HEK293T (cell line): ENCODE data around the gene VSTM2L.

Source experiments
- CTCF ChIA-PET: fragments of 350-600 bp; formaldehyde crosslinking; extraction: SDS; loops from one replicate; lab custom pipeline; 2021; ENCODE audit warnings: antibody characterized with exemption, inconsistent platforms; lab: Yijun Ruan, JAX
- POLR2A ChIA-PET: fragments of 350-600 bp; formaldehyde crosslinking; extraction: SDS; loops from one replicate; lab custom pipeline; 2020; ENCODE audit warnings: antibody characterized with exemption, inconsistent platforms; lab: Yijun Ruan, JAX
- DNase-seq: peaks from one replicate; pipeline ENCODE4 v3.0.0; 2012; ENCODE audit warnings: mixed read lengths; ENCODE audit errors: extremely low spot score
- ARNT ChIP-seq: fragments of 450-650 bp; IDR thresholded peaks from 2 replicates; pipeline ENCODE4 v1.6.1; 2017; ENCODE audit warnings: mild to moderate bottlenecking
- BHLHE40 ChIP-seq: fragments of 450-650 bp; IDR thresholded peaks from 2 replicates; pipeline ENCODE4 v1.6.1; 2016; ENCODE audit warnings: mild to moderate bottlenecking, moderate library complexity, borderline replicate concordance
- CTBP1 ChIP-seq: fragments of 450-650 bp; IDR thresholded peaks from 2 replicates; pipeline ENCODE4 v1.6.1; 2016; ENCODE audit warnings: borderline replicate concordance
- ELF4 ChIP-seq: fragments of 450-650 bp; IDR thresholded peaks from 2 replicates; pipeline ENCODE4 v1.6.1; 2017; ENCODE audit warnings: antibody characterized with exemption
- FOXA1 ChIP-seq: fragments of 450-650 bp; IDR thresholded peaks from 2 replicates; pipeline ENCODE4 v1.6.1; 2016; ENCODE audit warnings: mild to moderate bottlenecking
- FOXK2 ChIP-seq: fragments of 450-650 bp; IDR thresholded peaks from 2 replicates; pipeline ENCODE4 v1.6.1; 2016; ENCODE audit warnings: mild to moderate bottlenecking
- FOXM1 ChIP-seq: fragments of 450-650 bp; IDR thresholded peaks from 2 replicates; pipeline ENCODE4 v1.6.1; 2017; ENCODE audit warnings: mild to moderate bottlenecking, borderline replicate concordance
- HDGF ChIP-seq: fragments of 450-650 bp; IDR thresholded peaks from 2 replicates; pipeline ENCODE4 v1.6.1; 2017; ENCODE audit warnings: antibody characterized with exemption, borderline replicate concordance
- L3MBTL2 ChIP-seq: fragments of 450-650 bp; conservative IDR thresholded peaks from 2 replicates; pipeline ENCODE4 v1.6.1; 2016; ENCODE audit warnings: mild to moderate bottlenecking
- LEF1 ChIP-seq: fragments of 450-650 bp; IDR thresholded peaks from 2 replicates; pipeline ENCODE4 v1.6.1; 2017; ENCODE audit warnings: mild to moderate bottlenecking, borderline replicate concordance
- NFRKB ChIP-seq: fragments of 450-650 bp; IDR thresholded peaks from 2 replicates; pipeline ENCODE4 v1.6.1; 2016; ENCODE audit warnings: mild to moderate bottlenecking, moderate library complexity
- PKNOX1 ChIP-seq: fragments of 450-650 bp; IDR thresholded peaks from 2 replicates; pipeline ENCODE4 v1.6.1; 2016
- SP1 ChIP-seq: fragments of 450-650 bp; IDR thresholded peaks from 2 replicates; pipeline ENCODE4 v1.6.1; 2017
- SUZ12 ChIP-seq: fragments of 450-650 bp; IDR thresholded peaks from 2 replicates; pipeline ENCODE4 v1.6.1; 2016; ENCODE audit warnings: mild to moderate bottlenecking
- TARDBP ChIP-seq: fragments of 450-650 bp; IDR thresholded peaks from 2 replicates; pipeline ENCODE4 v1.6.1; 2016
- ZNF384 ChIP-seq: fragments of 450-650 bp; IDR thresholded peaks from 2 replicates; pipeline ENCODE4 v1.6.1; 2016

Gene VSTM2L

DNA sequence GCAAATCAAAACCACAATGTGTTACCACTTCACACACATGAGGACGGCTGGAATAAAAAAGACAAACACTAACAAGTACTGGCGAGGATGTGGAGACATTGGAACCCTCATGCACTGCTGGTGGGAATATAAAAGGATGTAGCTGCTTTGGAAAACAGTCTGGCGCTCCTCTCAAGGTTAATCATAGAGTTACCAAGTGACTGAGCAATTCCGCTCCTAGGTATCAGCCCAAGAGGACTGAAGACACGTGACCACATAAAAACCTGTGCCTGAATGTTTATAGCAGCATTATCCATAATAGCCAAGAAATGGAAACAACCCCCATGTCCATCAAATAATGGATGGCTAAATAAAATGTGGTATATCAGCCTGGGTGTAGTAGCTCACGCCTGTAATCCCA, 45.0 kb downstream of the VSTM2L start:
- CTCF ChIA-PET, result no interaction called here
- DNase-seq, result no peak
- TF ChIP-seq L3MBTL2 (no peak), LEF1 (no peak), ARNT (no peak), HDGF (no peak), SUZ12 (no peak), ELF4 (no peak), FOXM1 (no peak), FOXA1 (no peak), FOXK2 (no peak), TARDBP (no peak), PKNOX1 (no peak), ZNF384 (no peak), BHLHE40 (no peak), CTBP1 (no peak), NFRKB (no peak), SP1 (no peak)
- POLR2A ChIA-PET, result no interaction called here

GRCh38 chr20:37948956-37949355, 46.0 kb downstream of the VSTM2L start:
- no peak for DNase-seq
- POLR2A ChIA-PET, result no interaction called here
- TF ChIP-seq FOXK2 (no peak), NFRKB (no peak), LEF1 (no peak), BHLHE40 (no peak), TARDBP (no peak), SUZ12 (no peak), PKNOX1 (no peak), ELF4 (no peak), SP1 (no peak), ARNT (no peak), FOXA1 (no peak), L3MBTL2 (no peak), CTBP1 (no peak), ZNF384 (no peak), FOXM1 (no peak), HDGF (no peak)
- CTCF ChIA-PET, result no interaction called here

- TF ChIP-seq SP1, result no peak
- TF ChIP-seq HDGF, result no peak
- no peak for TF ChIP-seq BHLHE40
- TF ChIP-seq PKNOX1, result no peak
- no peak for TF ChIP-seq FOXA1
- no peak for TF ChIP-seq FOXK2
- TF ChIP-seq ARNT, result no peak
- no peak for TF ChIP-seq LEF1
- no peak for TF ChIP-seq FOXM1
- TF ChIP-seq SUZ12, result no peak
- no peak for TF ChIP-seq ELF4
- no peak for TF ChIP-seq NFRKB
- no peak for TF ChIP-seq L3MBTL2
- POLR2A ChIA-PET, result no interaction called here
- DNase-seq, result no peak
- CTCF ChIA-PET, result no interaction called here
Observed at GRCh38 chr20:37954190-37954589, 51.3 kb downstream of the VSTM2L start.

DNA sequence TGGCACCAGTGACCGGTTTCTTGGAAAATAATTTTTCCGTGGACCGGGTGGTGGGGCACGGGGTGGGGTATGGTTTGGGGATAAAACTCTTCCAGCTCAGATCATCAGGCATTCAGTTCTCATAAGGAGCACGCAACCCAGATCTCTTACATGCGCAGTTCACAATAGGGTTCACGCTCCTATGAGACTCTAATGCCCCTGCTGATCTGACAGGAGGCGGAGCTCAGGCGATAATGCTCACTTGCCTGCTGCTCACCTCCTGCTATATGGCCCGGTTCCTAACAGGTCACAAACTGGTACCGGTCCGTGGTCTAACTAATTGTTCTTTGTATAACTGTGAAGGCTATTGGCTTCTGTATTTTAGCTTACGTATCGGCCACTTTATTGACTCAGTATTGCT, 51.7 kb downstream of the VSTM2L start:
- ChIA-PET POLR2A (no interaction called here), CTCF (no interaction called here)
- no peak for DNase-seq
- no peak for TF ChIP-seq SUZ12
- no peak for TF ChIP-seq CTBP1
- TF ChIP-seq FOXK2, result no peak
- no peak for TF ChIP-seq TARDBP
- no peak for TF ChIP-seq LEF1
- no peak for TF ChIP-seq BHLHE40
- TF ChIP-seq PKNOX1, result no peak
- no peak for TF ChIP-seq ZNF384
- TF ChIP-seq ELF4, result no peak
- TF ChIP-seq L3MBTL2, result no peak
- TF ChIP-seq HDGF, result no peak
- no peak for TF ChIP-seq FOXM1

DNA sequence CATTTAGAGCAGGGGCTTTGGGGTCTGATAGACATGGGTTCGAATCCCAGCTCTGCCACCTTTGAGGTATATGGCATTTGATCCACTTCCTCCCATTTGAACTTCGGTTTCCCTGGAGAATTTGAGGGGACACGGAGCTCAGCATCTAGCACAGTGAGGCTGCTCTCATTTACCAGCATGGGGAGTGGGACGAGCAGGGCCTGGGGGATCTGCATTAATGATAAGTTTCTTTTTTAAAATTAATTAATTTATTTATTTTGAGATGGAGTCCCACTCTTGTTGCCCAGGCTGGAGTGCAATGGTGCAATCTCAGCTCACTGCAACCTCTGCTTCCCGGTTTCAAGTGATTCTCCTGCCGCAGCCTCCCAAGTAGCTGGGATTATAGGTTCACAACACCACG, 52.6 kb downstream of the VSTM2L start:
- DNase-seq, result no peak
- POLR2A ChIA-PET, result no interaction called here
- TF ChIP-seq ZNF384 (no peak), FOXA1 (no peak), FOXM1 (no peak), SP1 (no peak)
- CTCF ChIA-PET, result interaction anchor here (0.8 kb wide), 1 partner anchor 391 kb away, joined by 3 read pairs; no protein-coding TSS in a partner anchor

DNA sequence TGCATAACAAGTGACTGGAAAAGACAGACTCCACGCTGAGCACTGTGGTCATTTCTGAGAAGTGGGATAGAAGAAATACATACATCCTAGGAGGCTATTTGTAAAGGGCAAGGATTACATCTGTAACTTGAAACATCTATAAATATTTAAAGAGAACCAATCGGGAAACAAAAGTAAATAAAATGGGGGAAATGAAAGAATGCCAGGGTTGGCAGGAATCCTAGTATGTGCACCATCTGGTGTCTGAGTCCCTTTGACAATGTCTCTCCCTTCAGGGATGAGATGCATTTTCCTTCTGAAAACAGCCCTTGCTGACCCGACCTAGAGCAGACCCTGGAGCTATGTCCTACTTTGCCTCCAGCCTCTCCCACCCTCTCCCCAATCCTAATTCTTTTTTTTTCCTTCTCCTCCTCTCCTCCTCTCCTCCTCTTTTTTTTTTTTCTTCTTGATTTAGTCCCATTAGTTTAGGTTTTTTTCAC, 53.2 kb downstream of the VSTM2L start:
- no peak for DNase-seq
- TF ChIP-seq CTBP1, result no peak
- TF ChIP-seq BHLHE40, result no peak
- no peak for TF ChIP-seq ZNF384
- TF ChIP-seq FOXK2, result no peak
- no peak for TF ChIP-seq SUZ12
- TF ChIP-seq LEF1, result no peak
- TF ChIP-seq HDGF, result no peak
- no peak for TF ChIP-seq TARDBP
- TF ChIP-seq PKNOX1, result no peak
- TF ChIP-seq L3MBTL2, result no peak
- TF ChIP-seq FOXA1, result no peak
- TF ChIP-seq FOXM1, result no peak
- no peak for TF ChIP-seq SP1
- no peak for TF ChIP-seq ARNT
- no peak for TF ChIP-seq NFRKB
- TF ChIP-seq ELF4, result no peak
- ChIA-PET POLR2A (no interaction called here), CTCF (interaction anchor here (0.8 kb wide), 1 partner anchor 392 kb away, joined by 3 read pairs; no protein-coding TSS in a partner anchor)
